Neural crest cell (in vitro differentiated cells): ENCODE measurements around the gene PTGER1. TPM values are rescaled to one million over a fixed set of nuclear protein-coding genes. Genes with fewer than 3 reads are reported as not detected.

Source experiments
- DNase-seq: peaks from one replicate; pipeline ENCODE4 v3.0.0; 2021; ENCODE audit warnings: low read depth, mixed read lengths, low spot score
- H3K27ac Mint-ChIP-seq: one replicate; pipeline ENCODE4 v1.8.0; 2021; ENCODE audit warnings: mild to moderate bottlenecking, mixed read lengths; ENCODE audit not compliant: unreplicated experiment
- H3K27me3 Mint-ChIP-seq: 2 replicates; pipeline ENCODE4 v1.8.0; 2021; ENCODE audit warnings: low read depth, mild to moderate bottlenecking, mixed read lengths
- H3K36me3 Mint-ChIP-seq: 2 replicates; pipeline ENCODE4 v1.8.0; 2021; ENCODE audit warnings: low read depth, mild to moderate bottlenecking, mixed read lengths
- H3K4me1 Mint-ChIP-seq: 2 replicates; pipeline ENCODE4 v1.8.0; 2021; ENCODE audit warnings: mixed read lengths
- H3K4me3 Mint-ChIP-seq: one replicate; pipeline ENCODE4 v1.8.0; 2021; ENCODE audit warnings: mild to moderate bottlenecking, mixed read lengths
- H3K9me3 Mint-ChIP-seq: 2 replicates; pipeline ENCODE4 v1.8.0; 2021; ENCODE audit warnings: mixed read lengths
- CTCF ChIP-seq: fragments of 200-600 bp; sonication (generic); conservative IDR thresholded peaks from 2 replicates; pipeline ENCODE4 v1.5.0; 2021; ENCODE audit warnings: antibody characterized with exemption, mild to moderate bottlenecking
- total RNA-seq: library from RNA; stranded (reverse); gene quantifications from 2 replicates; pipeline ENCODE4 v1.2.1, GENCODE V29; 2021

PTGER1 gene
- total RNA-seq, 1 donor from 2014 or later, result 0.40 TPM

GRCh38 chr19:14432791-14433553 is 42.2 kb downstream of the PTGER1 start, which contains the start of gene PKN1:
TSS of gene PKN1 (plus strand) at chr19:14433306. CDS start at chr19:14433522, 216 bp downstream.
- Mint-ChIP-seq H3K36me3 (no peaks in the 10 kb centered on the region), H3K4me3 (peak within 1 kb of the TSS; percentile 92), H3K27me3 (peaks cover 17% of the 10 kb centered on the region), H3K9me3 (no peaks in the 10 kb centered on the region), H3K4me1 (peaks cover 14% of the 10 kb centered on the region), H3K27ac (no peak within 1 kb of the TSS)
- TF ChIP-seq CTCF, result peak; percentile 35
- DNase-seq, result peak; percentile 66

GRCh38 chr19:14430712-14431111 is 44.4 kb downstream of the PTGER1 start:
- H3K27ac Mint-ChIP-seq, result no peak overlapping the region
- H3K4me3 Mint-ChIP-seq, result peak overlapping the region; percentile 69
- DNase-seq, result no peak
- peaks cover 20% of the 10 kb centered on the region for H3K27me3 Mint-ChIP-seq
- H3K9me3 Mint-ChIP-seq, result no peaks in the 10 kb centered on the region
- no peak for TF ChIP-seq CTCF
- H3K4me1 Mint-ChIP-seq, result peaks cover 14% of the 10 kb centered on the region
- H3K36me3 Mint-ChIP-seq, result no peaks in the 10 kb centered on the region

- no peak overlapping the region for H3K27ac Mint-ChIP-seq
- TF ChIP-seq CTCF, result no peak
- peaks cover 20% of the 10 kb centered on the region for H3K27me3 Mint-ChIP-seq
- no peaks in the 10 kb centered on the region for H3K36me3 Mint-ChIP-seq
- H3K4me3 Mint-ChIP-seq, result peak overlapping the region; percentile 45
- H3K4me1 Mint-ChIP-seq, result peaks cover 5% of the 10 kb centered on the region
- H3K9me3 Mint-ChIP-seq, result no peaks in the 10 kb centered on the region
- no peak for DNase-seq
Observed at GRCh38 chr19:14428882-14429416, 46.2 kb downstream of the PTGER1 start.

GRCh38 chr19:14427461-14427860 is 47.7 kb downstream of the PTGER1 start:
- no peak for TF ChIP-seq CTCF
- H3K9me3 Mint-ChIP-seq, result no peaks in the 10 kb centered on the region
- H3K27ac Mint-ChIP-seq, result no peak overlapping the region
- H3K36me3 Mint-ChIP-seq, result no peaks in the 10 kb centered on the region
- peaks cover 5% of the 10 kb centered on the region for H3K4me1 Mint-ChIP-seq
- peaks cover 22% of the 10 kb centered on the region for H3K27me3 Mint-ChIP-seq
- no peak for DNase-seq
- peak overlapping the region; percentile 41 for H3K4me3 Mint-ChIP-seq

GRCh38 chr19:14425696-14426138 is 49.4 kb downstream of the PTGER1 start:
- DNase-seq, result no peak
- H3K4me3 Mint-ChIP-seq, result no peak overlapping the region
- TF ChIP-seq CTCF, result no peak
- peaks cover 5% of the 10 kb centered on the region for H3K4me1 Mint-ChIP-seq
- H3K36me3 Mint-ChIP-seq, result no peaks in the 10 kb centered on the region
- H3K9me3 Mint-ChIP-seq, result no peaks in the 10 kb centered on the region
- H3K27me3 Mint-ChIP-seq, result peaks cover 12% of the 10 kb centered on the region
- H3K27ac Mint-ChIP-seq, result no peak overlapping the region

Other genes with a start within 250 kb of the PTGER1 start
- gene ADGRE5, start 93.9 kb downstream of the PTGER1 start, total RNA-seq, result 0.91 and 1.4 TPM in 2 replicates
- gene DDX39A, start 56.0 kb downstream of the PTGER1 start, total RNA-seq, result 131 and 132 TPM in 2 replicates
- 118 and 126 TPM in 2 replicates for gene PKN1, start 42.0 kb downstream of the PTGER1 start, total RNA-seq
- 72.5 and 73.0 TPM in 2 replicates for gene GIPC1, start 20.8 kb upstream of the PTGER1 start, total RNA-seq
- gene DNAJB1, start 43.0 kb upstream of the PTGER1 start, total RNA-seq, result 89.4 and 94.2 TPM in 2 replicates
- gene TECR, start 54.2 kb upstream of the PTGER1 start, total RNA-seq, result 177 and 185 TPM in 2 replicates
- gene NDUFB7, start 96.7 kb upstream of the PTGER1 start, total RNA-seq, result 123 and 128 TPM in 2 replicates
- gene CLEC17A, start 107.7 kb upstream of the PTGER1 start, total RNA-seq, result not detected in 2 replicates
- gene ADGRE3, start 199.5 kb upstream of the PTGER1 start, total RNA-seq, result not detected in 2 replicates
- 21.0 and 27.8 TPM in 2 replicates for gene ZNF333, start 214.7 kb upstream of the PTGER1 start, total RNA-seq